B cell (primary cell): Measurements from ENCODE around the gene EXOC3. TPM values are rescaled to one million over a fixed set of nuclear protein-coding genes. Genes with fewer than 3 reads are reported as not detected.

ENCODE experiments used
- ATAC-seq: fragments of 200-7000 bp; cut with Tn5 transposase; one replicate; pipeline ENCODE4 v1.10.0; 2021; ENCODE audit warnings: low read depth, mild to moderate bottlenecking, moderate number of reproducible peaks, moderate library complexity
- CTCF ChIA-PET: fragments of 350-600 bp; sonication (Branson Sonifier 250); formaldehyde crosslinking; loops from one replicate; lab custom pipeline; 2021; ENCODE audit warnings: antibody characterized with exemption, inconsistent platforms; lab: Charles Lee
- POLR2A ChIA-PET: fragments of 350-600 bp; sonication (Branson Sonifier 250); formaldehyde crosslinking; loops from one replicate; lab custom pipeline; 2021; ENCODE audit warnings: antibody characterized with exemption; lab: Charles Lee
- DNase-seq: peaks from one replicate; pipeline ENCODE4 v3.0.0; 2013
- H2AFZ ChIP-seq: 2 replicates; pipeline ENCODE4 v1.6.1; 2012; ENCODE audit warnings: mild to moderate bottlenecking, low read depth, low read length; ENCODE audit not compliant: insufficient read depth, poor library complexity, severe bottlenecking
- H3K27ac ChIP-seq, 2 donors: 1 replicate in 1 of 2; 2 replicates in 1 of 2; pipeline ENCODE4 v1.5.1; 2012 to 2013; ENCODE audit warnings: low read length in 2 of 2, mild to moderate bottlenecking in 2 of 2, moderate library complexity in 1 of 2
- H3K27me3 ChIP-seq, 4 experiments: fragments of 200-600 bp in 1 of 4; sonication (generic) in 1 of 4; replicated peaks in 1 of 4; 1 replicate in 2 of 4; 2 replicates in 2 of 4; pipeline versions ENCODE4 v1.6.1 to v1.7.0; 2013 to 2016; ENCODE audit warnings: low read length in 3 of 4, mild to moderate bottlenecking in 2 of 4, mixed read lengths in 1 of 4, moderate library complexity in 1 of 4; ENCODE audit not compliant: insufficient read depth in 4 of 4, control insufficient read depth in 3 of 4; ENCODE audit errors: control extremely low read depth in 1 of 4
- H3K36me3 ChIP-seq, 2 experiments: replicated peaks in 1 of 2; 1 replicate in 1 of 2; 2 replicates in 1 of 2; pipeline versions ENCODE4 v1.6.1 to v1.7.1; 2013; ENCODE audit warnings: low read length in 1 of 2; ENCODE audit not compliant: insufficient read depth in 2 of 2, control insufficient read depth in 1 of 2; ENCODE audit errors: control extremely low read depth in 1 of 2, extremely low read depth in 1 of 2
- H3K4me1 ChIP-seq, 2 donors: fragments of 200-600 bp in 1 of 2; sonication (generic) in 1 of 2; 1 replicate in 1 of 2; 2 replicates in 1 of 2; pipeline versions ENCODE4 v1.5.1 to v1.6.1; 2013 to 2017; ENCODE audit warnings: low read length in 2 of 2; ENCODE audit not compliant: control insufficient read depth in 2 of 2, insufficient read depth in 2 of 2
- H3K4me2 ChIP-seq: replicated peaks from 2 replicates; pipeline ENCODE3; 2012; ENCODE audit warnings: mild to moderate bottlenecking, low read depth, low read length; ENCODE audit not compliant: poor library complexity, severe bottlenecking
- H3K4me3 ChIP-seq, 5 experiments: fragments of 200-600 bp in 1 of 5; sonication (generic) in 1 of 5; 1 replicate in 3 of 5; 2 replicates in 2 of 5; pipeline versions ENCODE4 v1.5.1 to v1.7.0; 2011 to 2016; ENCODE audit warnings: low read length in 4 of 5, mild to moderate bottlenecking in 4 of 5, low read depth in 2 of 5, control low read depth in 1 of 5, moderate library complexity in 1 of 5; ENCODE audit not compliant: insufficient read depth in 1 of 5; ENCODE audit errors: control extremely low read depth in 1 of 5, extremely low read depth in 1 of 5
- H3K79me2 ChIP-seq: fragments of 200-600 bp; sonication (generic); one replicate; pipeline ENCODE4 v1.6.0; 2016; ENCODE audit warnings: low read length; ENCODE audit not compliant: control insufficient read depth, insufficient read depth
- H3K9ac ChIP-seq: fragments of 200-600 bp; sonication (generic); 2 replicates; pipeline ENCODE4 v1.6.1; 2017; ENCODE audit warnings: mild to moderate bottlenecking, low read length, moderate library complexity
- H3K9me3 ChIP-seq, 3 donors: one replicate each; pipeline versions ENCODE4 v1.6.1 to v1.7.1; 2013; ENCODE audit warnings: low read length in 2 of 3; ENCODE audit not compliant: control insufficient read depth in 2 of 3, insufficient read depth in 1 of 3; ENCODE audit errors: control extremely low read depth in 1 of 3
- H4K20me1 ChIP-seq: 2 replicates; pipeline ENCODE4 v1.6.0; 2012; ENCODE audit warnings: mild to moderate bottlenecking, low read length; ENCODE audit not compliant: insufficient read depth, control insufficient read depth, poor library complexity, severe bottlenecking
- H3K27ac Mint-ChIP-seq: one replicate; pipeline ENCODE4 v1.8.0; 2021; ENCODE audit warnings: mixed read lengths
- H3K27me3 Mint-ChIP-seq: one replicate; pipeline ENCODE4 v1.8.0; 2021; ENCODE audit warnings: mixed read lengths
- H3K4me1 Mint-ChIP-seq: one replicate; pipeline ENCODE4 v1.8.0; 2021; ENCODE audit warnings: mixed read lengths
- H3K4me3 Mint-ChIP-seq: one replicate; pipeline ENCODE4 v1.8.0; 2021; ENCODE audit warnings: mixed read lengths
- H3K9me3 Mint-ChIP-seq: one replicate; pipeline ENCODE4 v1.8.0; 2022; ENCODE audit warnings: mixed read lengths; ENCODE audit not compliant: insufficient read depth
- EZH2 ChIP-seq: IDR thresholded peaks from 2 replicates; pipeline ENCODE4 v1.6.1; 2012; ENCODE audit warnings: borderline replicate concordance, low read depth, mild to moderate bottlenecking, moderate library complexity, low read length; ENCODE audit not compliant: insufficient read depth, poor library complexity, severe bottlenecking
- WGBS: methylation state at CpG from one replicate; pipeline ENCODE4 v1.1.5; 2013; ENCODE audit warnings: missing lambda C conversion rate; ENCODE audit not compliant: insufficient coverage; 5-methylcytosine and 5-hydroxymethylcytosine counted together
- intact Hi-C: fragments of 100-400 bp; cut with micrococcal nuclease; formaldehyde crosslinking; loops from one replicate; pipeline ENCODE4 v1.10.0; 2022
- polyA plus RNA-seq: library from polyadenylated mRNA; depleted of rRNA; stranded (reverse); fragments of >200 nt; gene quantifications from 2 replicates; pipeline ENCODE4 v1.2.3, GENCODE V29; 2012
- total RNA-seq, 2 donors: library from RNA; stranded (reverse); fragments of 120-200 nt in 1 of 2; gene quantifications; 1 replicate in 1 of 2; 2 replicates in 1 of 2; pipeline versions ENCODE4 v1.2.3 to v1.2.4, GENCODE V29; 2013 to 2022
- TF ChIP-seq, protein P1 (sequence below): fragments of 200-600 bp; IDR thresholded peaks from one replicate; pipeline ENCODE4 v1.8.0; 2022; ENCODE audit warnings: antibody characterized with exemption, mild to moderate bottlenecking

Gene EXOC3
- total and polyA plus RNA-seq, 2 donors (not counting 1 experiment from before 2014, with no cell fraction given): 44.0 to 97.1 TPM

DNA sequence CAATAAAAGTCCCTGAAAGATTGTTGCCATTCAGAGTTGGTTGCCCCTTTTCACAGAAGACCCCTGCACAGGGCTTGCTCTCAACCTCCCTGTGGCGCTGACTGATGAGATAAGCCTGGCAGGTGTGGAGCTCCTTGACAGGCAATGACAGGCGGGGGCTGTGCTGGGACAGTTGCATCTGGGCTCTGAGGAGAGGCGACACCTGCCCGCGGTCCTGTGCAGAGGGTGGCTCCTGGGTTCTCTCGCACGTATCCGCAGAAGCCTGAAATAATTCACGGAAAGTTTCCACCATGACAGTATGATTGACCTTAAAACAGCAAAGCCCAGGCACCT, 19.8 kb upstream of the EXOC3 start:
- 96% methylated on average over 9 of the region's 9 CpGs for WGBS
- TF ChIP-seq, protein P1, sequence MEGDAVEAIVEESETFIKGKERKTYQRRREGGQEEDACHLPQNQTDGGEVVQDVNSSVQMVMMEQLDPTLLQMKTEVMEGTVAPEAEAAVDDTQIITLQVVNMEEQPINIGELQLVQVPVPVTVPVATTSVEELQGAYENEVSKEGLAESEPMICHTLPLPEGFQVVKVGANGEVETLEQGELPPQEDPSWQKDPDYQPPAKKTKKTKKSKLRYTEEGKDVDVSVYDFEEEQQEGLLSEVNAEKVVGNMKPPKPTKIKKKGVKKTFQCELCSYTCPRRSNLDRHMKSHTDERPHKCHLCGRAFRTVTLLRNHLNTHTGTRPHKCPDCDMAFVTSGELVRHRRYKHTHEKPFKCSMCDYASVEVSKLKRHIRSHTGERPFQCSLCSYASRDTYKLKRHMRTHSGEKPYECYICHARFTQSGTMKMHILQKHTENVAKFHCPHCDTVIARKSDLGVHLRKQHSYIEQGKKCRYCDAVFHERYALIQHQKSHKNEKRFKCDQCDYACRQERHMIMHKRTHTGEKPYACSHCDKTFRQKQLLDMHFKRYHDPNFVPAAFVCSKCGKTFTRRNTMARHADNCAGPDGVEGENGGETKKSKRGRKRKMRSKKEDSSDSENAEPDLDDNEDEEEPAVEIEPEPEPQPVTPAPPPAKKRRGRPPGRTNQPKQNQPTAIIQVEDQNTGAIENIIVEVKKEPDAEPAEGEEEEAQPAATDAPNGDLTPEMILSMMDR: no peak
- no peak for TF ChIP-seq EZH2
- H2AFZ ChIP-seq: no peak overlapping the region
- intact Hi-C loops: no loop called here
- ChIA-PET POLR2A (no interaction called here), CTCF (no interaction called here)
- Mint-ChIP-seq H3K4me3 (no peak overlapping the region), H3K27me3 (no peaks in the 10 kb centered on the region), H3K27ac (no peak overlapping the region), H3K4me1 (peaks cover 14% of the 10 kb centered on the region), H3K9me3 (no peaks in the 10 kb centered on the region)
- H3K4me2 ChIP-seq: no peak overlapping the region
- H3K9ac ChIP-seq: no peak overlapping the region
- no peaks in the 10 kb centered on the region for H3K79me2 ChIP-seq
- H3K27ac ChIP-seq: no peak overlapping the region
- ATAC-seq: no peak
- no peak overlapping the region for H3K4me3 ChIP-seq
- H3K9me3 ChIP-seq: peaks cover 0 to 7% (median 0%) of the 10 kb centered on the region in 3 donors
- peaks cover 0 to 3% (median 0%) of the 10 kb centered on the region in 4 experiments for H3K27me3 ChIP-seq
- peaks cover 5 to 12% of the 10 kb centered on the region in 2 donors for H3K4me1 ChIP-seq
- H3K36me3 ChIP-seq: no peaks in the 10 kb centered on the region
- no peak for DNase-seq
- no peaks in the 10 kb centered on the region for H4K20me1 ChIP-seq

DNA sequence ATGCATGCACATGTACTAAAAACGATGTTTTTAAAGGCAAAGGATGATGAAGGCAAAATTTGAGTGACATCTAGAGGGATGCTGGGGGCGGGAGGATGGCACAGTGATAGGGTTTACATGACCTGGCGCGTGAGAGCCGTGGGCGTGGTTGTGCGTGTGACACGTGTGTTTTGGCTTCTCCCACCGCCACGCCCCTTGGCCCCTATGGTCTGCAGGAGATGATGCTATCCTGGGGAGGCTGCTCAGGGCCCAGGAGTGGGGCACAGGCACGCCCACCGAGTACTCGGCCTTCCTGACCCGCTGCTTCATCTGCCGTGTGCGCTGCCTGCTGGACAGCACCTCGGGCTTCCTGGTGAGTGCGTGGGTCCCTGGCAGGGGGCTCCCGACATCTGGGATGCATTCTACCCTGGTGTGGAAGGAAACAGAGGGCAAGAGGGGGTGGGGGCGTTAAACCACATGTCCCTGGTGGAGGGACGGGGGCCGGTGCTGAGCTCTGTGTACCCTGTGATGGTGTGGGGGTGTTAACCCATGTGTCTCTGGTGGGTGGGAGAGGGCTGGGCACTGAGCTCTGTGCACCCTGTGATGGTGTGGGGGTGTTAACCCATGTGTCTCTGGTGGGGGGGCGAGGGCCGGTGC, 19.2 kb upstream of the EXOC3 start:
- ATAC-seq (no peak), DNase-seq (no peak)
- no peak overlapping the region for H3K4me2 ChIP-seq
- no peak overlapping the region for H2AFZ ChIP-seq
- H3K9me3 ChIP-seq: peaks cover 0 to 7% (median 0%) of the 10 kb centered on the region in 3 donors
- H3K27ac ChIP-seq: no peak overlapping the region
- Mint-ChIP-seq H3K9me3 (no peaks in the 10 kb centered on the region), H3K4me1 (peaks cover 14% of the 10 kb centered on the region), H3K27me3 (no peaks in the 10 kb centered on the region), H3K4me3 (no peak overlapping the region), H3K27ac (no peak overlapping the region)
- H3K27me3 ChIP-seq: peaks cover 0 to 3% (median 0%) of the 10 kb centered on the region in 4 experiments
- no peak for TF ChIP-seq EZH2
- TF ChIP-seq, protein P1: no peak
- H3K79me2 ChIP-seq: no peaks in the 10 kb centered on the region
- intact Hi-C loops: no loop called here
- H3K9ac ChIP-seq: no peak overlapping the region
- H3K4me3 ChIP-seq: no peak overlapping the region
- 80% methylated on average over 22 of the region's 24 CpGs for WGBS
- H4K20me1 ChIP-seq: no peaks in the 10 kb centered on the region
- CTCF ChIA-PET: interaction anchor here (1.1 to 2.3 kb wide), 3 partner anchors 103 to 236 kb away, joined by 4 to 18 read pairs (median 13); no protein-coding TSS in a partner anchor
- H3K4me1 ChIP-seq: peaks cover 5 to 12% of the 10 kb centered on the region in 2 donors
- H3K36me3 ChIP-seq: no peaks in the 10 kb centered on the region
- POLR2A ChIA-PET: no interaction called here
